ENCODE results near the gene ULBP3.
"Not testable (repeated sequence)": the region's sequence is repeated elsewhere in the genome, so short reads cannot be mapped to it uniquely, and the experiment has no call there.

Gene ULBP3

GRCh38 chr6:150014623-150015280, 54.2 kb downstream of the ULBP3 start:
- DNase-seq: not testable (repeated sequence)

DNA sequence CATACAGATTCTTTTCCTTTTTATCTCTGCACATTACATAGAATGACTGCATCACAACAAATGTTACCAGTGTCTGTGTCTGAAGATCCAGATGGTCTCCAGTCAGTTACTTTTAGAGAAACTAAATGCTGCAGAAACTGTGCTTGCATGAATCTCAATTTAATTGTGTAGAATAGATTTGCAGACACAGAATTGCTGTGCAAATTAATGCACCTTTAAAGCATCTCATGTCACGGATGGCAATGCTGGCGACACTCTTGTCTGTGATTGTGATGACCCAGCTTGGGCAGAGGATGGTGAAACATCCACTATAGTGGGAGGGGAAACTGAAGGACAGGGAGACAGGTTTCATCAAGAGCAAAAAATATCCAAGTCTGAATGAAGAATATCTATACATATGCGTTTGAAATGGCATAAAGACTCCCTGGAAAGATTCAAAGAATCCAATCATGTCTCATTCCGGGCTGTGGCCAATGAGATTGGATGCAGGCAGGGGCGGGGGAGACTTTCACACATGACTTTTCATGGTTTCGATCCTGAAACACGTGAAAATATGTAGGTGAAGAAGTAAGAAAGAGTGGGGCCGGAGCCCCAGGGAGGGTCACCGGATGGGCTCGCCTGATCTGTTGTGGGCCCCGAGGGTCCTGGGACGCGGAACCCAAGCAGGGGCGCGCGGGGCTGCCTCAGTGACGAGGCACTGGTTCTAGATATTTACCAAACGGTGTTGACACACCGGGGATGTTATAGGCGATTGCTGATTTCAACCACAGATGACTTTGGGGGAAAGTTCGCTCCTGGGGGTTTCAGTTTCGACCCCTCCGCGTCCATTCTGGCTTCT, 54.9 kb downstream of the ULBP3 start:
- DNase-seq: not testable (repeated sequence)

- DNase-seq: not testable (repeated sequence)
Measured at GRCh38 chr6:150012846-150013784, 55.8 kb downstream of the ULBP3 start.
